HepG2 (cell line): ENCODE measurements around the gene TUFM. TPM values are rescaled to one million over a fixed set of nuclear protein-coding genes. Genes with fewer than 3 reads are reported as not detected.

ENCODE experiments used
- ARNT2 ChIP-seq: sonication (generic); formaldehyde crosslinking; IDR thresholded peaks from 2 replicates; pipeline ENCODE4 v1.8.0; 2022; ENCODE audit warnings: mild to moderate bottlenecking, low read depth, missing genetic modification reagents, moderate library complexity
- CEBPB ChIP-seq: IDR thresholded peaks from 2 replicates; pipeline ENCODE4 v1.6.1; 2011; ENCODE audit warnings: low read depth, low read length, improper control_type of control experiment, borderline replicate concordance
- FUBP1 ChIP-seq: sonication (generic); formaldehyde crosslinking; IDR thresholded peaks from 2 replicates; pipeline ENCODE4 v1.5.1; 2020; ENCODE audit warnings: missing genetic modification reagents, mild to moderate bottlenecking, borderline replicate concordance
- GABPA ChIP-seq, 2 experiments: IDR thresholded peaks; 2 replicates each; pipeline ENCODE4 v1.6.1; 2011 to 2016; ENCODE audit warnings: low read depth in 2 of 2, low read length in 1 of 2, missing biosample characterization in 1 of 2, missing genetic modification characterization in 1 of 2
- GLI4 ChIP-seq: sonication (generic); formaldehyde crosslinking; IDR thresholded peaks from 2 replicates; pipeline ENCODE4 v1.5.1; 2020; ENCODE audit warnings: missing genetic modification reagents, mild to moderate bottlenecking, moderate library complexity, borderline replicate concordance
- HMG20B ChIP-seq: conservative IDR thresholded peaks from 2 replicates; pipeline ENCODE4 v1.6.1; 2016; ENCODE audit warnings: missing genetic modification reagents, missing compliant biosample characterization
- IKZF4 ChIP-seq: sonication (generic); formaldehyde crosslinking; IDR thresholded peaks from 2 replicates; pipeline ENCODE4 v1.5.1; 2020; ENCODE audit warnings: borderline replicate concordance, mild to moderate bottlenecking, low read depth, missing genetic modification reagents; ENCODE audit errors: not compliant biosample characterization
- MNT ChIP-seq: fragments of 450-650 bp; IDR thresholded peaks from 2 replicates; pipeline ENCODE4 v1.6.1; 2016
- POLR2G ChIP-seq: fragments of 200-400 bp; formaldehyde crosslinking; IDR thresholded peaks from 2 replicates; pipeline ENCODE4 v1.6.1; 2018; ENCODE audit warnings: mild to moderate bottlenecking, low read depth, low read length, moderate library complexity
- THAP8 ChIP-seq: sonication (generic); formaldehyde crosslinking; IDR thresholded peaks from 2 replicates; pipeline ENCODE4 v1.5.1; 2020; ENCODE audit warnings: missing genetic modification reagents, mild to moderate bottlenecking, borderline replicate concordance
- THRA ChIP-seq: sonication (generic); formaldehyde crosslinking; IDR thresholded peaks from 2 replicates; pipeline ENCODE4 v1.4.0; 2020; ENCODE audit warnings: missing genetic modification reagents, borderline replicate concordance
- ZBTB4 ChIP-seq: sonication (generic); formaldehyde crosslinking; IDR thresholded peaks from 2 replicates; pipeline ENCODE4 v1.4.0; 2020; ENCODE audit warnings: missing genetic modification reagents, mild to moderate bottlenecking, borderline replicate concordance
- ZFP37 ChIP-seq: sonication (generic); formaldehyde crosslinking; IDR thresholded peaks from 2 replicates; pipeline ENCODE4 v1.4.0; 2020; ENCODE audit warnings: missing genetic modification reagents, borderline replicate concordance
- ZNF292 ChIP-seq: sonication (generic); formaldehyde crosslinking; IDR thresholded peaks from 2 replicates; pipeline ENCODE4 v1.8.1; 2022; ENCODE audit warnings: mild to moderate bottlenecking, low read depth, missing genetic modification reagents, borderline replicate concordance
- ZNF33B ChIP-seq: sonication (generic); formaldehyde crosslinking; IDR thresholded peaks from 2 replicates; pipeline ENCODE4 v1.5.1; 2020; ENCODE audit warnings: mild to moderate bottlenecking, missing genetic modification reagents
- ZNF343 ChIP-seq: sonication (generic); formaldehyde crosslinking; IDR thresholded peaks from 2 replicates; pipeline ENCODE4 v1.4.0; 2020; ENCODE audit warnings: mild to moderate bottlenecking, missing genetic modification reagents
- ZNF441 ChIP-seq: sonication (generic); formaldehyde crosslinking; IDR thresholded peaks from 2 replicates; pipeline ENCODE4 v1.7.0; 2021; ENCODE audit warnings: missing genetic modification reagents, borderline replicate concordance
- ZNF549 ChIP-seq: sonication (generic); formaldehyde crosslinking; IDR thresholded peaks from 2 replicates; pipeline ENCODE4 v1.5.0; 2020; ENCODE audit warnings: missing genetic modification reagents
- polyA plus RNA-seq, 8 experiments: library from polyadenylated mRNA; depleted of rRNA in 3 of 8; stranded (reverse) in 7 of 8; unstranded in 1 of 8; fragments of >200 nt; fragmentation: Illumina TruSeq in 4 of 8; extraction: Trizol in 4 of 8; gene quantifications; 2 replicates each; pipeline versions ENCODE4 v1.2.1 to v1.2.3, GENCODE V29; 2011 to 2016; ENCODE audit warnings: low read depth in 4 of 8, missing spikeins in 1 of 8, mixed read lengths in 1 of 8; ENCODE audit not compliant: insufficient read depth in 1 of 8
- total RNA-seq, 5 experiments: library from RNA; depleted of rRNA; stranded (reverse); fragments of >200 nt; fragmentation: Illumina TruSeq; extraction: Trizol; gene quantifications; 2 replicates each; pipeline ENCODE4 v1.2.3, GENCODE V29; 2016; ENCODE audit warnings: low read depth in 1 of 5

Gene TUFM
- total and polyA plus RNA-seq, 2 of the 13 experiments (the other 11 are each of a cell fraction or from before 2014, with no cell fraction given) = 206 to 298 TPM

- TF ChIP-seq ZBTB4 (CRISPR knock-in tag) = peak; percentile 91; the same call in 1 of the 2 replicates
- no peak for TF ChIP-seq ZNF549 (CRISPR knock-in tag)
- TF ChIP-seq ZFP37 = no peak
- TF ChIP-seq POLR2G = peak; percentile 98
- TF ChIP-seq CEBPB = no peak
- peak; percentile 43; the same call in 1 of the 2 replicates for TF ChIP-seq GLI4 (CRISPR knock-in tag)
- TF ChIP-seq HMG20B (CRISPR knock-in tag) = peak; percentile 75; the same call in 1 of the 2 replicates
- no peak for TF ChIP-seq ZNF343 (CRISPR knock-in tag)
- peak; percentile 57; the same call in 1 of the 2 replicates for TF ChIP-seq ZNF292 (CRISPR knock-in tag)
- TF ChIP-seq FUBP1 (CRISPR knock-in tag) = peak; percentile 88; the same call in 1 of the 2 replicates
- peak; percentile 44; the same call in 1 of the 2 replicates for TF ChIP-seq MNT
- peak; percentile 91 for TF ChIP-seq THRA (CRISPR knock-in tag)
- 0 out of 2 replicates have a peak, but pooled peaks have one; percentile 82 for TF ChIP-seq ZNF33B (CRISPR knock-in tag)
- no peak for TF ChIP-seq THAP8 (CRISPR knock-in tag)
- peak; percentile 64; the same call in 1 of the 2 replicates for TF ChIP-seq ZNF441 (CRISPR knock-in tag)
- peak; percentile 85; the same call in 1 of the 2 replicates for TF ChIP-seq ARNT2
- peak; percentile 49; the same call in 1 of the 2 replicates for TF ChIP-seq GABPA (IDR thresholded peaks at IDR 0.05; ENCODE audit: low read depth, low read length)
- peak; percentile 77 for TF ChIP-seq GABPA (CRISPR knock-in tag; IDR thresholded peaks at IDR 0.05; ENCODE audit: low read depth)
- TF ChIP-seq IKZF4 (CRISPR knock-in tag) = peak; percentile 92
Observed at GRCh38 chr16:28822520-28823290, 23.4 kb downstream of the TUFM start, which contains the start of gene ATXN2L (continued).
